Measurements from ENCODE around the gene SMARCD3.

The SMARCD3 gene

DNA sequence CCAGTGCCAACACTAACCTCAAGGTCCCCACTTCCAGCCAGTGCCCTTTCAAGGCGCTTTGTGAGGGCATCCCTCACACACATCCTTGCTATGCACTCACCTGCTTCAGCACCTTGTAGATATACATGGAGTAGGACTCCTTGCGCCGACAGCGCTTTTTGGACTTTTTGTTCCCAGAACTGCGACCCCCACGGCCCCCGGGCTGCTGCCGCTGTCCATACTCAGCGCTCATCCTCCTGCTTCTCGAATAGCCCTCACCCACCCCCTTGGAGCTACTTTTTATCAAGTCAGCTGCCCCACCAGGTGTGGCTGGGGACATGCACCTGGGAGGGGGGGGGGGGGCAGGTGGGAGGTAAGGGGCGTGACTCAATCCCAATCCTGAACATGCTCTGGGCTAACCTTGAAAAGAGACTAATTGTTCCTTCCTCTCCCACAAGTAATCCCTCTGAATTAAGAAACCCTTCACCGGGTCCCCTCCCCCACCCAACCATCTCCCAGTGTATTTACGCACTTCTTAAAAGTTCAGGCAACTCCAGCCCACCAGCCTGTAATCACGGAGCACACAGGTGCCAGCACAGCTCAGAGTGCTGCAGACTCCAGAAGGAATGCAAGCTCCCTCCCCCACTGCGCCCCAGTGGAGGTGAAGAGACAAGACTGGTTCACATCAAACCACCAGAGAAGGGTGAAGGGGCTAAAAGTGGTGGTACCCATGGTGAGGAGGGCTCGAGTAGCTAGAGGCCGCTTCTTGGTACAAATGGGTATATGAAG is 38.2 kb downstream of the SMARCD3 start, which contains the start of gene H2BK1:
TSS of gene H2BK1 (minus strand) at position 402 of the 768 bp plus-strand sequence. CDS start at position 232, 170 bp downstream.
- Histone ChIP-seq H3K79me2 (ENCODE audit: insufficient read depth, low read length) (no peaks in the 10 kb centered on the region), H2AFZ (ENCODE audit: low read length) (no peak within 1 kb of the TSS), H4K20me1 (ENCODE audit: insufficient read depth, low read length) (no peaks in the 10 kb centered on the region), H3K9me2 (ENCODE audit: low read depth, low read length) (no peaks in the 10 kb centered on the region), H3K9ac (ENCODE audit: low read length) (no peak within 1 kb of the TSS), H3K4me2 (ENCODE audit: low read length) (no peak within 1 kb of the TSS), H3F3A (ENCODE audit: insufficient read depth, low read length) (no peaks in the 10 kb centered on the region), H3K27ac (ENCODE audit: low read depth, low read length, poor library complexity, severe bottlenecking) (no peak within 1 kb of the TSS), H3K4me3 (ENCODE audit: low read depth, low read length, poor library complexity, severe bottlenecking) (no peak within 1 kb of the TSS), H3K9me3 (ENCODE audit: low read length) (no peaks in the 10 kb centered on the region), H3K4me1 (ENCODE audit: insufficient read depth, low read length, severe bottlenecking) (no peaks in the 10 kb centered on the region), H3K36me3 (ENCODE audit: insufficient read depth, low read length) (peaks cover 34% of the 10 kb centered on the region), H3K27me3 (ENCODE audit: insufficient read depth, low read length) (no peaks in the 10 kb centered on the region)
- no peak for TF ChIP-seq EZH2 (IDR thresholded peaks at IDR 0.05; ENCODE audit: borderline replicate concordance, low read length)
- TF ChIP-seq, protein P1, sequence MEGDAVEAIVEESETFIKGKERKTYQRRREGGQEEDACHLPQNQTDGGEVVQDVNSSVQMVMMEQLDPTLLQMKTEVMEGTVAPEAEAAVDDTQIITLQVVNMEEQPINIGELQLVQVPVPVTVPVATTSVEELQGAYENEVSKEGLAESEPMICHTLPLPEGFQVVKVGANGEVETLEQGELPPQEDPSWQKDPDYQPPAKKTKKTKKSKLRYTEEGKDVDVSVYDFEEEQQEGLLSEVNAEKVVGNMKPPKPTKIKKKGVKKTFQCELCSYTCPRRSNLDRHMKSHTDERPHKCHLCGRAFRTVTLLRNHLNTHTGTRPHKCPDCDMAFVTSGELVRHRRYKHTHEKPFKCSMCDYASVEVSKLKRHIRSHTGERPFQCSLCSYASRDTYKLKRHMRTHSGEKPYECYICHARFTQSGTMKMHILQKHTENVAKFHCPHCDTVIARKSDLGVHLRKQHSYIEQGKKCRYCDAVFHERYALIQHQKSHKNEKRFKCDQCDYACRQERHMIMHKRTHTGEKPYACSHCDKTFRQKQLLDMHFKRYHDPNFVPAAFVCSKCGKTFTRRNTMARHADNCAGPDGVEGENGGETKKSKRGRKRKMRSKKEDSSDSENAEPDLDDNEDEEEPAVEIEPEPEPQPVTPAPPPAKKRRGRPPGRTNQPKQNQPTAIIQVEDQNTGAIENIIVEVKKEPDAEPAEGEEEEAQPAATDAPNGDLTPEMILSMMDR (IDR thresholded peaks at IDR 0.05; ENCODE audit: low read length) = no peak

DNA sequence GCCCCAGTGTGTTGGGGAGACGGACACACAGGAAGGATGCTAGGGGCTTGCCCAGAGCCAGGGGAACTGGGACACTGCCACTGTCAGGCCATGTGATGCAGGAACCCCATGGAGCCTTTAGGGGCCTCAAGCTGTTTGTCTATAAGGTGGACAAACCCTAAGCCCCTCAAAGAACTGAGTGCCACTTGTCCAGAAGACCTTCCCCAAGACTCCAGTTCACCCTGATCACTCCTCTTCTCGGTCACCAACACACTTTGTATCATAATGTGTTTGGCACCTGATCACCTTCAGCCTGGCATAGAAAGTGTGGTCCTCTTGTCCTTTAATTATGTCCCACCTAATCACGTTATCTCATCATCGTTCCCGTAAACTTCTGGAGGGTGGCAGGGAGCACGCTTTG is 38.9 kb downstream of the SMARCD3 start:
- Histone ChIP-seq H3K9me3 (ENCODE audit: low read length) (no peaks in the 10 kb centered on the region), H3K27me3 (ENCODE audit: insufficient read depth, low read length) (no peaks in the 10 kb centered on the region), H3F3A (ENCODE audit: insufficient read depth, low read length) (no peaks in the 10 kb centered on the region), H4K20me1 (ENCODE audit: insufficient read depth, low read length) (no peaks in the 10 kb centered on the region), H3K79me2 (ENCODE audit: insufficient read depth, low read length) (no peaks in the 10 kb centered on the region), H3K9ac (ENCODE audit: low read length) (no peak overlapping the region), H3K27ac (ENCODE audit: low read depth, low read length, poor library complexity, severe bottlenecking) (no peak overlapping the region), H3K9me2 (ENCODE audit: low read depth, low read length) (no peaks in the 10 kb centered on the region), H3K4me3 (ENCODE audit: low read depth, low read length, poor library complexity, severe bottlenecking) (no peak overlapping the region), H3K36me3 (ENCODE audit: insufficient read depth, low read length) (peaks cover 28% of the 10 kb centered on the region), H2AFZ (ENCODE audit: low read length) (no peak overlapping the region), H3K4me2 (ENCODE audit: low read length) (no peak overlapping the region), H3K4me1 (ENCODE audit: insufficient read depth, low read length, severe bottlenecking) (no peaks in the 10 kb centered on the region)
- TF ChIP-seq, protein P1 (IDR thresholded peaks at IDR 0.05; ENCODE audit: low read length) = no peak
- TF ChIP-seq EZH2 (IDR thresholded peaks at IDR 0.05; ENCODE audit: borderline replicate concordance, low read length) = no peak

DNA sequence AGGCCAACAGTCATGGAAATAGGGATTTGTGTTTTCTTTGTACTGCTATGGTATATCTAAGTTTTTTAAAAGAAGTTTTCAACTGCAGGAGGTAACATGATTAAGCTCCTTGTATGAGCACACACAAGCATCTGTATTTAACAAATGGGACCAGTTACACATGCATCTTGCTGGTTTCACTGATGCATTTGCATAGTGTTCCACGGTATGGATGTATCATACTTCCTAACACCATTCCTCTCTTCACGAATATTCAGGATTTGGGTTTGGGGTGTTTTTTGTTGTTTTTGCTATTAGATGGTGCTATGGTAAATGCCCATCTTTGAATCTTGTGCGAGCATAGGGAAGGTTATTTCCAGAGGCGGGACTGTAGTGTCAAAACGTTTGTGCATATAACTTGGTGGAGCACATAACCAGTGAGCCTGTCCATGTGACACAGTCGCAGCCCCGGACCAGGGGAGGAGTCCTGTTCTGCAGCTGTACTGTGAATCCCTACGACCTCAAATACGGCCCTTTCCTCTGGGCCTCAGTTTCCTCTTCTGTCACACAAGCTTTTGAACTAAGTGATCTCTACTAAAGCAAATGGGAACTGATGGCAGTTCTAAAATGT is 40.1 kb downstream of the SMARCD3 start:
- Histone ChIP-seq H3K4me3 (ENCODE audit: low read depth, low read length, poor library complexity, severe bottlenecking) (no peak overlapping the region), H3F3A (ENCODE audit: insufficient read depth, low read length) (no peaks in the 10 kb centered on the region), H4K20me1 (ENCODE audit: insufficient read depth, low read length) (no peaks in the 10 kb centered on the region), H3K27ac (ENCODE audit: low read depth, low read length, poor library complexity, severe bottlenecking) (no peak overlapping the region), H3K27me3 (ENCODE audit: insufficient read depth, low read length) (no peaks in the 10 kb centered on the region), H3K4me1 (ENCODE audit: insufficient read depth, low read length, severe bottlenecking) (no peaks in the 10 kb centered on the region), H3K9me3 (ENCODE audit: low read length) (no peaks in the 10 kb centered on the region), H3K4me2 (ENCODE audit: low read length) (no peak overlapping the region), H3K36me3 (ENCODE audit: insufficient read depth, low read length) (peaks cover 15% of the 10 kb centered on the region), H2AFZ (ENCODE audit: low read length) (no peak overlapping the region), H3K79me2 (ENCODE audit: insufficient read depth, low read length) (no peaks in the 10 kb centered on the region), H3K9me2 (ENCODE audit: low read depth, low read length) (no peaks in the 10 kb centered on the region), H3K9ac (ENCODE audit: low read length) (no peak overlapping the region)
- TF ChIP-seq, protein P1 (IDR thresholded peaks at IDR 0.05; ENCODE audit: low read length) = no peak
- TF ChIP-seq EZH2 (IDR thresholded peaks at IDR 0.05; ENCODE audit: borderline replicate concordance, low read length) = no peak
